Stimulated activated naive CD8-positive, alpha-beta T cell treated with anti-CD3 and anti-CD28 coated beads, Interleukin-15, Interleukin-2, amounts not matched to agents 100 ng/mL and 50 ng/mL, for 24 hours (primary cell): ENCODE measurements around the gene DNAH14.
"Not testable (repeated sequence)": the region's sequence is repeated elsewhere in the genome, so short reads cannot be mapped to it uniquely, and the experiment has no call there.

Experiments used
- H3K27ac Mint-ChIP-seq: one replicate; pipeline ENCODE4 v1.8.0; 2021; ENCODE audit warnings: mild to moderate bottlenecking, mixed read lengths
- H3K27me3 Mint-ChIP-seq: one replicate; pipeline ENCODE4 v1.8.0; 2021; ENCODE audit warnings: mixed read lengths
- H3K36me3 Mint-ChIP-seq: one replicate; pipeline ENCODE4 v1.8.0; 2021; ENCODE audit warnings: low read depth, mixed read lengths
- H3K4me1 Mint-ChIP-seq: one replicate; pipeline ENCODE4 v1.8.0; 2021; ENCODE audit warnings: low read depth, mixed read lengths
- H3K4me3 Mint-ChIP-seq: one replicate; pipeline ENCODE4 v1.8.0; 2021; ENCODE audit warnings: mild to moderate bottlenecking, mixed read lengths
- H3K9me3 Mint-ChIP-seq: one replicate; pipeline ENCODE4 v1.8.0; 2021; ENCODE audit warnings: mixed read lengths

DNAH14 gene

DNA sequence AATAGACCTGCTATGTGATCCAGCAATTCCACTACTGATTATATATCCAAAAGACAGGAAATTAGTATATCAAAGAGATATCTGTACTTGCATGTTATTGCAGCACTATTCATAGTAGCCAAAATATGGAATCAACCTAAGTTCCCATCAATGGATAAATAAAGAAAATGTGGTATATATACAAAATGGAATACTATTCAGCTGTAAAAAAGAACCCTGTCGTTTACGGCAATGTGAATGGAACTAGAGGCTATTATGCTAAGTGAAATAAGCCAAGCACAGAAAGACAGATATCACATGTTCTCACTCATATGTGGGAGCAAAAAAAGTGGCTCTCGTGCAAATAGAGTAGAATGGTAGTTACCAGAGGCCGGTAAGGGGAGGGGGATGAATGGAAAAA is 9.2 kb downstream of the DNAH14 start:
- Mint-ChIP-seq H3K4me3 (no peak overlapping the region), H3K9me3 (peaks cover 29% of the 10 kb centered on the region)

GRCh38 chr1:224939844-224940425 is 10.5 kb downstream of the DNAH14 start:
- H3K4me1 Mint-ChIP-seq: no peaks in the 10 kb centered on the region
- peaks cover 2% of the 10 kb centered on the region for H3K36me3 Mint-ChIP-seq
- no peak overlapping the region for H3K4me3 Mint-ChIP-seq
- H3K27ac Mint-ChIP-seq: no peak overlapping the region
- H3K9me3 Mint-ChIP-seq: peaks cover 20% of the 10 kb centered on the region
- peaks cover 8% of the 10 kb centered on the region for H3K27me3 Mint-ChIP-seq

More for the DNA sequence above, 9.2 kb downstream of the DNAH14 start:
- Mint-ChIP-seq H3K4me1 (no peaks in the 10 kb centered on the region), H3K36me3 (peaks cover 9% of the 10 kb centered on the region), H3K27ac (no peak overlapping the region), H3K27me3 (peaks cover 13% of the 10 kb centered on the region)

- not testable (repeated sequence) for H3K27ac Mint-ChIP-seq, H3K36me3 Mint-ChIP-seq, H3K27me3 Mint-ChIP-seq, H3K4me3 Mint-ChIP-seq, H3K4me1 Mint-ChIP-seq
- H3K9me3 Mint-ChIP-seq: peaks cover 14% of the 10 kb centered on the region
Measured at GRCh38 chr1:224940735-224941134, 11.3 kb downstream of the DNAH14 start.

DNA sequence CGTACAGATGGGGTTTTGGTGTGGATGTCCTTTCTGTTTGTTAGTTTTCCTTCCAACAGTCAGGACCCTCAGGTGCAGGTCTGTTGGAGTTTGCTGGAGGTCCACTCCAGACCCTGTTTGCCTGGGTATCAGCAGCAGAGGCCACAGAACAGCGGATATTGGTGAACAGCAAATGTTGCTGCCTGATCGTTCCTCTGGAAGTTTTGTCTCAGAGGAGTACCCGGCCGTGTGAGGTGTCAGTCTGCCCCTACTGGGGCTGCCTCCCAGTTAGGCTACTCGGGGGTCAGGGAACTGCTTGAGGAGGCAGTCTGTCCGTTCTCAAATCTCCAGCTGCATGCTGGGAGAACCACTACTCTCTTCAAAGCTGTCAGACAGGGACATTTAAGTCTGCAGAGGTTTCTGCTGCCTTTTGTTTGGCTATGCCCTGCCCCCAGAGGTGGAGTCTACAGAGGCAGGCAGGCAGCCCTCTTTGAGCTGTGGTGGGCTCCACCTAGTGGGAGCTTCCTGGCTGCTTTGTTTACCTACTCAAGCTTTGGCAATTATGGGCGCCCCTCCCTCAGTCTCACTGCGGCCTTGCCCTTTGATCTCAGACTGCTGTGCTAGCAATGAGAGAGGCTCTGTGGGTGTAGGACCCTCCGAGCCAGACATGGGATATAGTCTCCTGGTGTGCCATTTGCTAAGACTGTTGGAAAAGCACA is 16.3 kb downstream of the DNAH14 start:
- H3K9me3 Mint-ChIP-seq, H3K27ac Mint-ChIP-seq, H3K4me3 Mint-ChIP-seq, H3K27me3 Mint-ChIP-seq, H3K4me1 Mint-ChIP-seq, H3K36me3 Mint-ChIP-seq: not testable (repeated sequence)

DNA sequence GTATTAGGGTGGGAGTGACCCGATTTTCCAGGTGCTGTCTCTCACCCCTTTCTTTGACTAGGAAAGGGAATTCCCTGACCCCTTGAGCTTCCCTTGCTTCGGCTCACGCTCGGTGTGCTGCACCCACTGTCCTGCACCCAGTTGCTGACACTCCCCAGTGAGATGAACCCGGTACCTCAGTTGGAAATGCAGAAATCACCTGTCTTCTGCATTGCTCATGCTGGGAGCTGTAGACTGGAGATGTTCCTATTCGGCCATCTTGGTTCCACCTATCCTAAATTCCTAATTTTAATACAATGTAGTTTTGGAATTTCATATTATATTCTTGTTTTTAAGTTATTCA is 16.8 kb downstream of the DNAH14 start:
- not testable (repeated sequence) for H3K4me3 Mint-ChIP-seq, H3K27me3 Mint-ChIP-seq, H3K9me3 Mint-ChIP-seq, H3K27ac Mint-ChIP-seq, H3K36me3 Mint-ChIP-seq, H3K4me1 Mint-ChIP-seq

DNA sequence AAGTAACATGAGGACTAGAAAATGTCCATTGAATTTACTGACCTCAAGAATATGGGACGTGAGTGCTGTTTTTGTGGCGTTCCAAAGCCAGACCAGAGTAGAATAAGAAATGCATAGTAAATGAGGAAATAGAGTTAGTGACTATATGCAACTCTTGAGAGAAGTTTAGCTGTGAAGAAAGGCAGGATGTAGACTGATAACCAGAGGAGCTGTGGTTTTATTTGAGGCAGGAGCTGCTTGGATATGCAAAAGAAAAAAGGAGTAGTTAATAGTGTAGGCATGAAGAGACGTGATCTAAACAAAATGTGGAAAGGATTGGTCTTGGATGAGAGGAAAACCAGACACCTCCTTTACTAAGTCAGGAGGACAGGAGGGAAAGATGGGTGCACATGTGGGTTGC is 28.2 kb downstream of the DNAH14 start:
- Mint-ChIP-seq H3K4me3 (no peak overlapping the region), H3K36me3 (no peaks in the 10 kb centered on the region), H3K9me3 (no peaks in the 10 kb centered on the region), H3K4me1 (no peaks in the 10 kb centered on the region), H3K27ac (no peak overlapping the region), H3K27me3 (no peaks in the 10 kb centered on the region)

GRCh38 chr1:224958490-224958889 is 29.0 kb downstream of the DNAH14 start:
- H3K27me3 Mint-ChIP-seq: no peaks in the 10 kb centered on the region
- no peaks in the 10 kb centered on the region for H3K36me3 Mint-ChIP-seq
- no peaks in the 10 kb centered on the region for H3K4me1 Mint-ChIP-seq
- no peak overlapping the region for H3K27ac Mint-ChIP-seq
- no peak overlapping the region for H3K4me3 Mint-ChIP-seq
- H3K9me3 Mint-ChIP-seq: no peaks in the 10 kb centered on the region

- H3K4me1 Mint-ChIP-seq: no peaks in the 10 kb centered on the region
- no peak overlapping the region for H3K4me3 Mint-ChIP-seq
- no peaks in the 10 kb centered on the region for H3K9me3 Mint-ChIP-seq
- no peaks in the 10 kb centered on the region for H3K36me3 Mint-ChIP-seq
- H3K27ac Mint-ChIP-seq: no peak overlapping the region
- no peaks in the 10 kb centered on the region for H3K27me3 Mint-ChIP-seq
Measured at GRCh38 chr1:224959115-224959514, 29.6 kb downstream of the DNAH14 start.

DNA sequence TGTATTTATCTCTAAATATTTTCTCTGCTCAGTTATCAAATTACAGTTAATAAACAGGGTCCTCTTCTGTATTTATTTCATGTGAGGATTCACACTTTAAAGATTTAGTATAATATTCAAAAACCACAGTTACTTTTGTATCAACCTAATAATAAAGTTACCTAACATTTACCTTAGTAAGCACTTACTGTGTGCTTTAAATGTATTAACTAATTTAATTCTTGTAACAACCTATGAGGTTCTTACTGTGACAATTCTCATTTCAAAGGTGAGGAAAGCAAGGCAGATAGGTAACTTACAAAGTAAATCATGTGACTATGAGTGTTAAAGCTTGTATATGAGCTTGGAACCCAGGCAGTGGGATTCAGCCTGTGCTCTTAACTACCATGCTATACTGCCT is 30.2 kb downstream of the DNAH14 start:
- no peaks in the 10 kb centered on the region for H3K9me3 Mint-ChIP-seq
- H3K4me1 Mint-ChIP-seq: no peaks in the 10 kb centered on the region
- no peak overlapping the region for H3K27ac Mint-ChIP-seq
- no peaks in the 10 kb centered on the region for H3K27me3 Mint-ChIP-seq
- no peak overlapping the region for H3K4me3 Mint-ChIP-seq
- no peaks in the 10 kb centered on the region for H3K36me3 Mint-ChIP-seq

- H3K36me3 Mint-ChIP-seq: no peaks in the 10 kb centered on the region
- peaks cover 24% of the 10 kb centered on the region for H3K27me3 Mint-ChIP-seq
- peaks cover 4% of the 10 kb centered on the region for H3K9me3 Mint-ChIP-seq
- H3K4me1 Mint-ChIP-seq: no peaks in the 10 kb centered on the region
- H3K4me3 Mint-ChIP-seq: no peak overlapping the region
- no peak overlapping the region for H3K27ac Mint-ChIP-seq
Measured at GRCh38 chr1:224980181-224980580, 50.7 kb downstream of the DNAH14 start.

DNA sequence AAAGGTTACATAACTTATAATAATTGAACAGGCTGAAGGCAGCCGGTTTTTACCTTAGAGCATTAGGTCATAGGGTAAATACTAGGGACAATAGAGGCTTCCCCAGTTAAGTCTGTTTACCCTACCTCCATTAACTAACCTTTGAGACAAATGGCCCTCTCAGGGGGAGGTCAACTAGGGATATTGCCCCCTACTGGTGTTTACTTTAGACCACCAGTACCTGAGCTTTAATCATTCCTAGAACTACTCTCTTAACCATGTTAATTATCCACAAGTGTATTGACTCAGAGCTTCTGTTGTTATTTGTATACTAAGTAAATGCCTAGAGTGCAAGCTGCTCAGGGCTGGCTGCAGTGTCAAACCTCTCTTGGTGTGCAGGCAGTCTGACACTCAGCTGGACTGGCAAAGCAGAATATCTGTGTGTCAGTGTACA is 52.5 kb downstream of the DNAH14 start:
- peaks cover 27% of the 10 kb centered on the region for H3K27me3 Mint-ChIP-seq
- H3K36me3 Mint-ChIP-seq, H3K4me1 Mint-ChIP-seq, H3K9me3 Mint-ChIP-seq, H3K27ac Mint-ChIP-seq, H3K4me3 Mint-ChIP-seq: not testable (repeated sequence)

DNA sequence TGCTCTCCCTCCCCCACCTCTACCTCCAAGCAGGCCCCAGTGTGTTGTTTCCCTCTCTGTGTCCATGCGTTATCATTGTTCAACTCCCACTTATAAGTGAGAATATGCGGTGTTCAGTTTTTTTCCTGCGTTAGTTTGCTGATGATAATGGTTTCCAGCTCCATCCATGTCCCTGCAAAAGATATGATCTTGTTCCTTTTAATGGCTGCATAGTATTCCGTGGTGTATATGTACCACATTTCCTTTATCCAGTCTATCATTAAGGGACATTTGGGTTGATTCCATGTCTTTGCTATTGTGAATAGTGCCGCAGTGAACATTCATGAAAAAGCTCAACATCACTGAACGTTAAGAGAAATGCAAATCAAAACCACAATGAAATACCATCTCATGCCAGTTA is 58.6 kb downstream of the DNAH14 start:
- no peaks in the 10 kb centered on the region for H3K36me3 Mint-ChIP-seq
- peak overlapping the region; percentile 48 for H3K27ac Mint-ChIP-seq
- peaks cover 17% of the 10 kb centered on the region for H3K27me3 Mint-ChIP-seq
- no peak overlapping the region for H3K4me3 Mint-ChIP-seq
- no peaks in the 10 kb centered on the region for H3K4me1 Mint-ChIP-seq
- peaks cover 6% of the 10 kb centered on the region for H3K9me3 Mint-ChIP-seq

DNA sequence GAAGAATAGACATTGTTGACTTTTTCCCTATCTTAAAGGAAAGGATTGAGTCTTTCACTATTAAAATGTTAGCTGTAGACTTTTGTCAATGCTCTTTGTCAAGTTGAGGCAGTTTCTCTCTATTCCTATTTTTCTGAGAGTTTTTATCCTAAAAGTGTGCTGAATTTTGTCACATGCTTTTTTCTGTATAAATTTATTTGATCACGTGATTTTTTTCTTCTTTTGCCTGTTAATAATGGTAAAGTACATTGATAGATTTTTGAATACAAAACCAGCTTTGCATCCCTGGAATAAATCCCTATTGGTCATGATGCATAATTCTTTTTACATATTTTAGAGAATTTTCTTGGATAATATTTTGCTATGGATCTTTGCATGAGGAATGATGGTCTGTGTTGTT is 60.1 kb downstream of the DNAH14 start:
- H3K9me3 Mint-ChIP-seq: peaks cover 6% of the 10 kb centered on the region
- no peak overlapping the region for H3K27ac Mint-ChIP-seq
- H3K27me3 Mint-ChIP-seq: peaks cover 7% of the 10 kb centered on the region
- no peak overlapping the region for H3K4me3 Mint-ChIP-seq
- no peaks in the 10 kb centered on the region for H3K4me1 Mint-ChIP-seq
- H3K36me3 Mint-ChIP-seq: no peaks in the 10 kb centered on the region

GRCh38 chr1:224991550-224991949 is 62.1 kb downstream of the DNAH14 start:
- H3K27me3 Mint-ChIP-seq, H3K36me3 Mint-ChIP-seq, H3K27ac Mint-ChIP-seq, H3K4me1 Mint-ChIP-seq, H3K4me3 Mint-ChIP-seq: not testable (repeated sequence)
- peaks cover 12% of the 10 kb centered on the region for H3K9me3 Mint-ChIP-seq

DNA sequence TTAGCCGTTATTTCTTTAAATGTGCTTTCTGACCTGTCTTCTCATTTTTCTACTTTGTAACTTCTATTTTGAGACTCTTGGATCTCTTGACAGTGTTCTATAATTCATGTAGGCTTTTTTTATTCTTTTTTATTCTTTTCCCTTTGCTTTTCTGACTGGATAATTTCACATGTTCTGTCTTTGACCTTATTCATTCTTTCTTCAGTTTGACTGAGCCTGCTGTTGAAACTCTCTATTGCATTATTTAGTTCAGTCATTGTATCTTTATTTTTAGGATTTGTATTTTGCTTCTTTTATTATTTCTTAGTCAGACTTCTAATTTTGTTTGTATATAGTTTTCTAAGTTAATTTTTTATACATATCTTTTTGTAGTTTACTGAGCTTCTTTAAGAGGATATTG is 66.1 kb downstream of the DNAH14 start:
- Mint-ChIP-seq H3K9me3 (peaks cover 9% of the 10 kb centered on the region), H3K36me3 (no peaks in the 10 kb centered on the region), H3K4me3 (no peak overlapping the region), H3K4me1 (no peaks in the 10 kb centered on the region), H3K27me3 (no peaks in the 10 kb centered on the region), H3K27ac (no peak overlapping the region)

GRCh38 chr1:224996266-224996665 is 66.8 kb downstream of the DNAH14 start:
- Mint-ChIP-seq H3K36me3 (no peaks in the 10 kb centered on the region), H3K27me3 (no peaks in the 10 kb centered on the region), H3K4me1 (no peaks in the 10 kb centered on the region), H3K9me3 (peaks cover 12% of the 10 kb centered on the region), H3K4me3 (no peak overlapping the region), H3K27ac (no peak overlapping the region)
